DOHH2 (cell line): ENCODE measurements around the gene SMCHD1.

Source experiments
- H3F3A ChIP-seq: fragments of 200-600 bp; sonication (generic), shearing (Covaris generic); 2 replicates; pipeline ENCODE4 v1.6.0; 2016; ENCODE audit warnings: antibody characterized with exemption, mild to moderate bottlenecking; ENCODE audit not compliant: control insufficient read depth, insufficient read depth
- H3K27ac ChIP-seq: fragments of 200-600 bp; sonication (generic); 2 replicates; pipeline ENCODE4 v1.5.1; 2014; ENCODE audit warnings: low read depth, mild to moderate bottlenecking, low read length, moderate library complexity
- H3K27me3 ChIP-seq: fragments of 200-600 bp; sonication (generic); 2 replicates; pipeline ENCODE4 v1.6.1; 2014; ENCODE audit warnings: mild to moderate bottlenecking, low read length, mixed read lengths; ENCODE audit not compliant: control insufficient read depth
- H3K36me3 ChIP-seq: fragments of 200-600 bp; sonication (generic); 2 replicates; pipeline ENCODE4 v1.6.1; 2014; ENCODE audit warnings: mild to moderate bottlenecking, low read length, moderate library complexity, mixed read lengths; ENCODE audit not compliant: control insufficient read depth
- H3K4me1 ChIP-seq: fragments of 200-600 bp; sonication (generic); 2 replicates; pipeline ENCODE4 v1.6.1; 2014; ENCODE audit warnings: mild to moderate bottlenecking, low read length, mixed read lengths; ENCODE audit not compliant: control insufficient read depth
- H3K4me2 ChIP-seq: fragments of 200-600 bp; sonication (generic); 2 replicates; pipeline ENCODE4 v1.6.0; 2014; ENCODE audit warnings: mild to moderate bottlenecking, low read length, moderate library complexity
- H3K4me3 ChIP-seq: fragments of 200-600 bp; sonication (generic); 2 replicates; pipeline ENCODE4 v1.5.1; 2014; ENCODE audit warnings: mild to moderate bottlenecking, low read length, mixed read lengths
- H3K79me2 ChIP-seq: fragments of 200-600 bp; sonication (generic); 2 replicates; pipeline ENCODE4 v1.6.1; 2014; ENCODE audit warnings: mild to moderate bottlenecking, low read length, mixed read lengths; ENCODE audit not compliant: control insufficient read depth
- H3K9me2 ChIP-seq: fragments of 200-600 bp; sonication (generic); replicated peaks from 2 replicates; pipeline ENCODE4 v1.6.1; 2014; ENCODE audit warnings: mild to moderate bottlenecking, low read length, mixed read lengths; ENCODE audit not compliant: control insufficient read depth
- H3K9me3 ChIP-seq: fragments of 200-600 bp; sonication (generic); 2 replicates; pipeline ENCODE4 v1.6.1; 2014; ENCODE audit warnings: antibody characterized with exemption, low read length, mixed read lengths; ENCODE audit not compliant: control insufficient read depth, insufficient read depth
- H4K20me1 ChIP-seq: fragments of 200-600 bp; sonication (generic); 2 replicates; pipeline ENCODE4 v1.6.0; 2014; ENCODE audit warnings: low read depth, mild to moderate bottlenecking, antibody characterized with exemption, low read length, moderate library complexity; ENCODE audit not compliant: control insufficient read depth, insufficient read depth
- CTCF ChIP-seq: fragments of 200-600 bp; sonication (generic); IDR thresholded peaks from one replicate; pipeline ENCODE4 v1.5.1; 2014; ENCODE audit warnings: antibody characterized with exemption, mild to moderate bottlenecking, low read depth, low read length; ENCODE audit not compliant: poor library complexity, severe bottlenecking
- EZH2phosphoT487 ChIP-seq: fragments of 200-600 bp; sonication (generic); IDR thresholded peaks from 2 replicates; pipeline ENCODE4 v1.6.1; 2017; ENCODE audit warnings: borderline replicate concordance, mild to moderate bottlenecking, antibody characterized with exemption, low read length, moderate library complexity, mixed read lengths

SMCHD1 gene

GRCh38 chr18:2680216-2680792, 24.8 kb downstream of the SMCHD1 start:
- no peak overlapping the region for H3K27ac ChIP-seq
- H4K20me1 ChIP-seq, result no peaks in the 10 kb centered on the region
- H3K36me3 ChIP-seq, result peaks cover 90% of the 10 kb centered on the region
- no peaks in the 10 kb centered on the region for H3K27me3 ChIP-seq
- H3K9me3 ChIP-seq, result no peaks in the 10 kb centered on the region
- TF ChIP-seq CTCF, result no peak
- TF ChIP-seq EZH2phosphoT487, result no peak
- H3F3A ChIP-seq, result 0 out of 2 replicates have a peak, but pooled peaks cover 3% of the 10 kb centered on the region
- no peaks in the 10 kb centered on the region for H3K9me2 ChIP-seq
- H3K4me1 ChIP-seq, result no peaks in the 10 kb centered on the region
- no peak overlapping the region for H3K4me2 ChIP-seq
- no peak overlapping the region for H3K4me3 ChIP-seq
- H3K79me2 ChIP-seq, result peaks cover 91% of the 10 kb centered on the region

GRCh38 chr18:2681993-2682603, 26.6 kb downstream of the SMCHD1 start:
- peaks cover 90% of the 10 kb centered on the region for H3K36me3 ChIP-seq
- H3K79me2 ChIP-seq, result peaks cover 93% of the 10 kb centered on the region

GRCh38 chr18:2683055-2683454, 27.5 kb downstream of the SMCHD1 start:
- H3K79me2 ChIP-seq, result peaks cover 93% of the 10 kb centered on the region
- H3K4me2 ChIP-seq, result no peak overlapping the region
- no peaks in the 10 kb centered on the region for H3K9me2 ChIP-seq
- TF ChIP-seq EZH2phosphoT487, result no peak
- TF ChIP-seq CTCF, result no peak
- 0 out of 2 replicates have a peak, but pooled peaks cover 3% of the 10 kb centered on the region for H3F3A ChIP-seq
- H3K9me3 ChIP-seq, result peaks cover 12% of the 10 kb centered on the region
- H3K4me3 ChIP-seq, result no peak overlapping the region
- no peak overlapping the region for H3K27ac ChIP-seq
- H4K20me1 ChIP-seq, result no peaks in the 10 kb centered on the region
- H3K36me3 ChIP-seq, result peaks cover 90% of the 10 kb centered on the region
- peaks cover 19% of the 10 kb centered on the region for H3K4me1 ChIP-seq
- no peaks in the 10 kb centered on the region for H3K27me3 ChIP-seq

More at GRCh38 chr18:2681993-2682603, 26.6 kb downstream of the SMCHD1 start:
- no peak overlapping the region for H3K4me3 ChIP-seq
- H3K27ac ChIP-seq, result no peak overlapping the region
- H3K9me3 ChIP-seq, result peaks cover 12% of the 10 kb centered on the region
- H3K4me2 ChIP-seq, result no peak overlapping the region
- no peak for TF ChIP-seq CTCF
- TF ChIP-seq EZH2phosphoT487, result no peak
- no peaks in the 10 kb centered on the region for H4K20me1 ChIP-seq
- peaks cover 10% of the 10 kb centered on the region for H3K4me1 ChIP-seq
- H3K27me3 ChIP-seq, result no peaks in the 10 kb centered on the region
- 0 out of 2 replicates have a peak, but pooled peaks cover 3% of the 10 kb centered on the region for H3F3A ChIP-seq
- no peaks in the 10 kb centered on the region for H3K9me2 ChIP-seq
